BE2C (cell line): ENCODE measurements around the gene VANGL2.

ENCODE experiments used
- DNase-seq: peaks from one replicate; pipeline ENCODE4 v3.0.0-alpha.2; 2020
- H3K27me3 ChIP-seq: fragments of 250-450 bp; sonication (Bioruptor Pico); 2 replicates; pipeline ENCODE4 v1.5.1; 2020; ENCODE audit warnings: mild to moderate bottlenecking
- H3K36me3 ChIP-seq: fragments of 250-450 bp; sonication (Bioruptor Pico); 2 replicates; pipeline ENCODE4 v1.5.1; 2020; ENCODE audit warnings: mild to moderate bottlenecking
- H3K4me1 ChIP-seq: fragments of 250-450 bp; sonication (Bioruptor Pico); 2 replicates; pipeline ENCODE4 v1.5.1; 2020
- H3K4me3 ChIP-seq: 2 replicates; pipeline ENCODE4 v1.5.1; 2011; ENCODE audit warnings: low read depth, low read length
- H3K9me3 ChIP-seq: fragments of 250-450 bp; sonication (Bioruptor Pico); 2 replicates; pipeline ENCODE4 v1.5.1; 2020
- CTCF ChIP-seq: IDR thresholded peaks from 2 replicates; pipeline ENCODE4 v1.5.1; 2012; ENCODE audit warnings: mild to moderate bottlenecking, low read depth, low read length

VANGL2 gene

GRCh38 chr1:160358073-160358472, 42.3 kb upstream of the VANGL2 start:
- Histone ChIP-seq H3K36me3 (peaks cover 36% of the 10 kb centered on the region), H3K9me3 (no peaks in the 10 kb centered on the region), H3K4me3 (no peak overlapping the region), H3K4me1 (no peaks in the 10 kb centered on the region), H3K27me3 (no peaks in the 10 kb centered on the region)
- no peak for DNase-seq
- TF ChIP-seq CTCF: no peak

GRCh38 chr1:160359559-160360226, 40.7 kb upstream of the VANGL2 start:
- Histone ChIP-seq H3K9me3 (no peaks in the 10 kb centered on the region), H3K27me3 (no peaks in the 10 kb centered on the region), H3K36me3 (peaks cover 27% of the 10 kb centered on the region), H3K4me1 (no peaks in the 10 kb centered on the region), H3K4me3 (no peak overlapping the region)
- DNase-seq: no peak
- no peak for TF ChIP-seq CTCF

- H3K9me3 ChIP-seq: no peaks in the 10 kb centered on the region
- peaks cover 22% of the 10 kb centered on the region for H3K36me3 ChIP-seq
- no peak overlapping the region for H3K4me3 ChIP-seq
- DNase-seq: no peak
- no peaks in the 10 kb centered on the region for H3K4me1 ChIP-seq
- TF ChIP-seq CTCF: no peak
- no peaks in the 10 kb centered on the region for H3K27me3 ChIP-seq
These were observed 40.1 kb upstream of the VANGL2 start for GRCh38 chr1:160360227-160360695.

- no peak for DNase-seq
- H3K36me3 ChIP-seq: peaks cover 12% of the 10 kb centered on the region
- TF ChIP-seq CTCF: no peak
- H3K9me3 ChIP-seq: no peaks in the 10 kb centered on the region
- H3K27me3 ChIP-seq: no peaks in the 10 kb centered on the region
- no peaks in the 10 kb centered on the region for H3K4me1 ChIP-seq
- H3K4me3 ChIP-seq: no peak overlapping the region
These were observed 39.2 kb upstream of the VANGL2 start for GRCh38 chr1:160361199-160361598.

GRCh38 chr1:160361814-160362167, 38.6 kb upstream of the VANGL2 start:
- TF ChIP-seq CTCF: no peak
- no peaks in the 10 kb centered on the region for H3K4me1 ChIP-seq
- no peaks in the 10 kb centered on the region for H3K9me3 ChIP-seq
- H3K27me3 ChIP-seq: no peaks in the 10 kb centered on the region
- DNase-seq: no peak
- H3K4me3 ChIP-seq: no peak overlapping the region
- peaks cover 8% of the 10 kb centered on the region; the same call in 1 of the 2 replicates for H3K36me3 ChIP-seq

GRCh38 chr1:160362168-160362957, 38.0 kb upstream of the VANGL2 start:
- DNase-seq: no peak
- no peaks in the 10 kb centered on the region for H3K9me3 ChIP-seq
- TF ChIP-seq CTCF: no peak
- no peak overlapping the region for H3K4me3 ChIP-seq
- H3K36me3 ChIP-seq: peaks cover 8% of the 10 kb centered on the region; the same call in 1 of the 2 replicates
- H3K27me3 ChIP-seq: no peaks in the 10 kb centered on the region
- H3K4me1 ChIP-seq: no peaks in the 10 kb centered on the region
